HG03571 (cell line): ENCODE measurements around the gene GNAT1.

Experiments used
- ATAC-seq: cut with Tn5 transposase; IDR thresholded peaks from one replicate; pipeline ENCODE4 v1.9.1; 2021; ENCODE audit not compliant: unreplicated experiment

Gene GNAT1

DNA sequence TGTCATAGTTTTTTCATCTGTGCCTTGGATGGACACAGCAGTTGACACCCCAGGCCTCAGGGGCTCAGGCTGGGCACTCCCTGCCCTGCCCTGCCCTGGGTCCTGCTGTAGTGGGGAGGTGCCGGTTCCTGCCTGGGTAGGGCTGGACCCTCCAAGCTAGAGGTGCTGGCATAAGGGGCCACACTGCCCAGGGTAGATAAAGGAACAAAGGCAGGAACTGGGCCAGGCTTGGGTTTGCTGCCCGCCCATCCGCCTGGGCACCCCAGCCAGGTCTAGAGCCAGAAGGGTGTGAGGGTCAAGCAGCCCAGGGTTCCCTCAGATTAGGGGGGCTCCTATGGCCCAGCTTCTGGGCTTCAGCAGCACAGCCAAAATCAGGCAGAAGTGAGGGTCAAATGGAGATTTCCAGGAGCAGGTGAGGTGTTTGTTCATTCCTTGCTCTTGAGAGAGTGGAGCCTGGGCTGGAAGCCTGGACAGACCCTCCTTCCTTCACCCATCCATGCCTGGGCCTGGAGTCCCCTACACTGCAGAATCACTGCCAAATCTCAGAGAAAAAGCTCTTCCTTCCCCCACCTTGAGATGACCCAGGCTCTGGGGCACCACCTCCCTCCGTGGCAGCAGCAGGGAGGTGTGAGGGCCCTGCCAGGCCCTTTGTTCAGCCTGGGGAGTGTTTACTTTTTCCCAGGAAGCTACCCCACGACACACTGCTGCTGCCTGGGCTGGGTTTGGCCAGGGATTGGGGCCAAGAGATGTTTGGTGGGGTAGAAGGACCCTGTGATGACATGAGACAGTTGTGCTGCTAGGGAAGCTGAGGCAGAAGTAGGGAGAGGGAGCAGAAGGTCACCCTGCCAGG lies 29.2 kb upstream of the GNAT1 start:
- ATAC-seq, result no peak

DNA sequence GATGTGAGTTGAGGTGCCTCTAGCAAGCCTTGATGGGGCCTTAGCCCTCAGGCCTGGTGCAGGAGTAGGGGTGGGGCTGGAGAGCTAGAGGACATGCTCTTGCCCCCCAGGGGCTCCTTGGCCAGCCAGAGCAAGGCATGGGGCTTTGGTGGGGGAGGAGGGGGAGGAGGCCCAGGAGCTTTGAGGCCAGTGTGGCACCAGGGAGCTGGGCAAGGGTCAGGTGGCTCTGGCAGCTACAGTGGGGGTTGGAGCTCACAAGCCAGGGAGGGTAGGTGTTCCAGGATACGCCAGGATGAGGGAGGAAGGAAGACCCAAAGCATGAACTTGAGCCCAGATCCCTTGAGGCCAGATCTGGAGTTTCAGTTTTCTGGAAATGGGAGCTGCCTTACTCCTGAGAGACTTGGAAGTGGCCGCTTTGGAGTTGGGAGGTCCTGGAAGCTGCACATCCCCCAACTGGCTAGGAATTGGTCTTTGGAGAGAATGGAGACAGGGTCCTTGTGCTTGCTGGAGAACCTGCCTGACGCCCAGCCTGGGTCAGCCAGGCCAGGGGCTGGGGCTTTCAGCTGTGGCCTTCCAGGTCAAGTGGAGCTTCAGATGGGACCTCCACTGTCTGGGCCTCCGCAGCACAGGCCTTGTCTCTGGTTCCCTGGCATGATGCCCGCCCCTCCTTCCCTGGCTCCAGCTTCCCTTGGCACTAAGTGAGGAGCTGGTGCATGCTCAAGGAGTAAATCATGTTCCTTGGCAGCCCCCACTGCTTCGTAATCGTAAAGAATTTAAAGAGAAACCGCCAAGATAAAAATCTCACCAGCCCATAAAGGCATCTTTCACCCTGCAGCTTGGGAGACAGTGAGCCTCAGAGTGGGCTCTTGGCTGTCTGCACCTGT lies 27.6 kb upstream of the GNAT1 start:
- ATAC-seq, result no peak

DNA sequence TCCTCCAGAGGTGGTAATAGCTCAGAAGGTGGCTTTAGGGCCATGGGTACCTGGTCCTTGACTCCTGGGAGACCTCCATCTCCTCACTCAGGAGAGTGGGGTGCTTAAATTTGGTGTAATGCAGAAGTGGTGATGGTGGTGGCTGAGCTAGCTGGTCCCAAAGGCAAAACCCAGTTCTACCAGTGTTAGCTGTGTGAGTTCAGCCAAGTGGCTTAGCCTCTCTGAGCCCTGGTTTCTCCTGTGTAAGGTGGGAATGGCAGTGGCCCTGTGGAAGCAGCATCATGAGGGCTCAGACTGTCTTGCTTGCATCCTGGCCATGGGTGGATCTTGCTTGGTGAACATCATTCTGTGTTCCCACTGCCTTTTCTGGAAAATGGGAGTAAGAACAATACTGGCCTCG lies 26.9 kb upstream of the GNAT1 start:
- no peak for ATAC-seq

DNA sequence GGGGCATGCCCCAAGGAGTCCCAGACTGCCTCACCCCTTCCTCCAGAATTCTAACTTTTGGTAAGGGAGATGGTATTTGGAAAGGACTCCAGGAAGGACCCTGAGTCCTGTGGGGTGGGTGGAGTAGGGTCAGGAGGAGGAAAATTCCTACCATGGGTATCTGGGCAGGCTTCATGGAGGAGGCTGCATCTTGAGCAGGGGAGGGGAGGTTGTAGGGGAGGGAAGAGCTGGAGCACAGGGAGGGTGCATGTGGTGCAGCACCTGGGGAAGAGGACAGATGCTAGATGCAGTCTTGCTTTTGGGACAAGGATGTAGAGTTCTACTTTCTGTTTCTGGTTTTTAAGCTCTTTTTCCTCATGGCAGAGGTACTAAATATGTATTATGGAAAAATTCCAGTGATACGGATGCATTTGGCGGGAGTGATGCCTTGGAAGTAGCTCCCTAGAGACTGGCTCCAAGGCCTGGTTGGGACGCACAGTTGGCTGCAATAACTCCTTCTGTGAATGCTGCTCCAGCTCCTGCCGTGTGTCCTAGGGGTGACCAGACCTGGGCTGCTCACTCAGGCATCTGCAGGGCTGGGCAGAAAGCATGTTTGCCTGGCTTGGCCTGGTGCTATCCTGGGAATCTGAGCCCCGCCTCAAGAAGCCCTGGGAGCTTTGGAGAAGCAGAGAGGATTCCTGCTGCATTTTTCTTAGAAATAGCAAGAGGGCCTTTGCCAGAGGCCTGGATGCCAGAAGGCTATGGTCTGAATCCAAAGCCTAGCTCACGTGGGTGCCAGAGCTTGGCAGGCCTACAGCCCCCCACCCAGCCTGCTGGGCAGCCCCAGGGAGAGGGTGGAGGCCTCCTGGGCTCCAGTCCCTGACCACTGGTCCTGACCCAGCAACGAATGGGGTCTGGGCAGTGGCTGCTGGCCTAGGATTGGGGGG lies 26.2 kb upstream of the GNAT1 start:
- ATAC-seq, result no peak

DNA sequence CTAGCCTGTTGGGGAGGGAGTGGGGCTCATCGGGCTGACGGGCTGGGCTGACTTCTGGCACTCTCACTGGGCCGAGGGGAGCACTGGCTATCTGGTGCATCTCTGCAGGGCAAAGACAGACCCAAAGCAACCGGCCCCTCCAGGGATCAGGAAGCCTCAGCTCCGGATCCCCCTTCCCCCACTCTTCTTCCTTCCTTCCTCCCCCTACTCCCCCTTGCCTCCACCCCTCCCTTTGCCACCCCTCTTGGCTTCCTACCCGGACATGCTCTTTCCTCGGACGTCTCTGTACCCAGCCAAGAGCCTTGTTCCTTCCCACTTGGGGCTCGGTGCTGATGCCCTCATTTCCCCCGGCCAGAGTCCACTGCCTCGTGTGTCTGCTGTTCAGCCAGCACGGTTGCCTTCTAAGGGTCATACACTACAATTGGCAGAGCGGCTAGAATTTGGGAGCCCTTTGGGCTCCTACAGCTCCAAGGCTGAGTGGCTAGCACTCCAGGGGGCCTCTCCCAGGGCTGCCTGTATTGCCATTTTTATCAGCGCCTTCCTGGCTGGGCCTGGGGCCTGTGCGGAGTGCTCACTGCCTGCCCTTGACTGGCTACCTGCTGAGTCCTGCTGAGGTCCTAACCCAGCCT lies 25.4 kb upstream of the GNAT1 start:
- ATAC-seq, result no peak

DNA sequence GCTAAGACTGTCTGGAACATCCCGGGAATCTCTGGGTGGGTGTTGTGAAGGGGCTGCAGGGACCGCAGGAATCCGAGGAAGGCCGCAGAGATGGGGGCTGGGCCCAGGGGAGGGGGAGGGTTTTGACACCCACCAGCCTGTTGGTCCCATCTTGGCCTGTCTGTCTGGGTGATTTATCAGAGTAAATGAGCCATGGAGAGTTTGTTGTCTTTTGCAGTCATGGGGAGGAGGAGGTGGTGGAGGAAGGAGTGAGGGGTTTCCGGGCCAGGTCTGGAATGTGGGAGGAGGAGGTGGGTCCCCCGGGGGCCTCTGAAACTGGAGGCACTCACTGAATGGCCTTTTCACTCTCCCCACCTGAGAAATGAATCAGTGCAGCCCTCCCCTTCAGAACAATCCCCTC lies 24.8 kb upstream of the GNAT1 start:
- ATAC-seq, result no peak

DNA sequence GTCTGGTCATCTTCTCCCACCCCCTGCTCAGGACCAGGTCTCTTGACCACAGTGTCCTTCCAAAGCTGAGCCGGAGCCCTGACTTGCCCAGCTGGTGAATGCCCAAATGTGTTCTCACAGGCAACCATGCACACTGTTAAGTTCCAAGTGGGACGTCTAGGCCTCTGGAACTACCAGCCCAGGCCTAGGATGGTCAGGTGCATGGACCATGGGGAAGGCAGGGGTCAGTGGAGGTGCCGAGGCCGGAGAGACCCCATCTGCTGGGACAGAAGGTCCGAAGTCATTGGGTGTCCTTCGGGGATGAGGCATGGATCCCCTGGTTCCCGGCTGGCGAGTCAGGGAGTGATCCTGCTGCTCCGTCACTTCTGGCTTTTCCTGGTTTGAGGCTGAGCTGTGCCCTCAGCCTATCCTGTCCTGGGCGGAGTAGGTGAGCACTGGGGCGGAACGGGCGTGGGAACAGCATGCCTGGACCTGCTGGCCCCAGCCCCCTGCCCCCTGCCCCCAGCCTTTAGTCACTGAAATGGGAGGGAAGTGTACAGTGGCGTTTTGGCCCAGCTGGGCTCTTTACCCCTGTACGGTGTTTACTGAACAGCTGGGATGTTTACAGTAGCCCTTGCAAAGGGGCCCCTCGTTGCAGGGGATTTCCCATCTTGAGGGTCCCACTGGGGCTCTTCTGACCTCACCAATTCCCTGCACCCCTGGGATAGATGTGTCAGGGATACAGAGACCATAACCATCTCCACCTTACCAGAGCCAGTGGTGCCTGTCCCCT lies 24.2 kb upstream of the GNAT1 start:
- no peak for ATAC-seq

DNA sequence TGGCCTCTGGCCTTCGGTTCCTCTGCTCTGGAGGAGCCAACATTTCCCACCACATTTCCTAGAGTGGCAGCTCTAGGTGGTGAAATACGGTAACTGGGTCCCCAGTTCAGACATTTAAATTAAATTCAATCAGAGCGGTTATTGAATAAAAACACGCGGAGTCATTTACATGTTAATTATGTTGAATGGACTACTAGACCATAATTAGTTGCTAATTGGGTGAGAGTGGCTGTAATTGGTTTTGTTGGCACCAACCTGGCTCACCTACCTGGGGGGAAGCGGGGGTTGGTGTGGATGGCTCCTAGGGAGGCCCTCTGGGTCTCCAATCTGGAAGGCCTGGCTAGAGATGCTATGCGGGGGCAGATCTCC lies 23.6 kb upstream of the GNAT1 start:
- no peak for ATAC-seq

DNA sequence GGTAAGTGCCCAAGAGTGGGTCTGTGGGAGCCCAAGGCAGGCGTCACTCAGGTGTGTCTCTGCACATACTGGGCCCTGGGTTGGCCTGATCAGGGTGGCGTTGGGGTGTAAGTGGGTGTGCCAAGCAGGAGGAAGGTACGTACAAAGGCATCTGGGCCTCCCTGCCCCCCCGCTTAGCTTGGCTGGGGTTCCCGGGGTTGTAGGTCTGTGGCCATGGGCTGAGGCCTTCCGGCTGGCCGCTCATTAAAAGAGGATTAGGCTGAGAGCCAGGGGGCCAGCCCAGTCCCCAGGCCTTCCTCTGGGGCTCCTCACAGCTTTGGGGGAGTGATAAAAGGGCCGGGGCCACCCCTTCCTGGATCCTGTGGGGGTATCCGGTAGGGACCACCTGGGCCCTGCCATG lies 23.0 kb upstream of the GNAT1 start:
- ATAC-seq, result no peak

DNA sequence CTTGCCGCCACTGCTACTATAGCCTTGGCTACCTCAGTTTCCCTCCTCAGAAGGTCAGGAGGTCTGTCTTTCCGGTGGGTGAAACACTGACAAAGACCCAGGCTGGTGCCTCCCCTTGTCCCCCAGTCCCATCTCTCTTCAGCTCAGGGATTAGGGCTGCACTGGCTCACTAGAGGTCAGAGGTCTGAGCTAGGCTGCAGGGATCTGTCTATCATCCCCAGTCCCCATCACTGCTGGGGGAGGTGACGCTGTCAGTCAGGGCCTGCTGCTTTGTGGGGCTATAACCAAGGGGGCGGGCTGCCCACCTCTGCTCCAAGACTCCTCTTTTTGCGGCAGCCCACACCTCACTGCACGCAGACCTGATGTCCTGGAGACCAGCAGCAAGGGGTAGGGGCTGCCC lies 22.6 kb upstream of the GNAT1 start:
- ATAC-seq, result no peak

DNA sequence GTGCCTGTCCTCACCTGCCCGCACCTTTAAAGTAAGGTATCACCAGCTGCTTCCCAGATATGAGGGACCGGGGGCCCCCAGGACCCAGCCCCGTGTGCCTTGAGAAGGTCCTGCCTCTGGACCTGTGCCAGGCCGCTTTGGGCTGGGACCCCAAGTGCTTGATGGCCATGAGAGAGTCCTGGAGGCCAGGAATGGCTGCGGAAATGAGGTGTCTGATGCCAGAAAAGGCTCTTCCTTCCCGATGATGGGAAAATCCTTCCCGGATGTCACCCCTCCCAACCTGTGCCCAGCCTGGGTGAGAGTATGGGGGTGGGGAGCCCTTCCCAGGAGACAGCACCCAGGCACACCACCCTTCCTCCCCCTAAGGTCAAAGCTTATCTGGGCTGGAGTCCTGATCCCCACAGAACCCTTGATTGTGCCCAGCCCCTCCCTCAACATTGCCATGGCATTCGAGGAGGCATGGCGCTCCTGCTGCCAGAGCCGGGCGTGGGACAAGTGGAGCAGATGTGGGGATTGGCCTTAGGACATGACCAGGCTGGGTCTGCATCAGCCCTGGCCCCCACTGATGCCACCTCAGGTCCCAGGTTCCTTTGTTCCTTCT lies 22.1 kb upstream of the GNAT1 start:
- ATAC-seq, result no peak

DNA sequence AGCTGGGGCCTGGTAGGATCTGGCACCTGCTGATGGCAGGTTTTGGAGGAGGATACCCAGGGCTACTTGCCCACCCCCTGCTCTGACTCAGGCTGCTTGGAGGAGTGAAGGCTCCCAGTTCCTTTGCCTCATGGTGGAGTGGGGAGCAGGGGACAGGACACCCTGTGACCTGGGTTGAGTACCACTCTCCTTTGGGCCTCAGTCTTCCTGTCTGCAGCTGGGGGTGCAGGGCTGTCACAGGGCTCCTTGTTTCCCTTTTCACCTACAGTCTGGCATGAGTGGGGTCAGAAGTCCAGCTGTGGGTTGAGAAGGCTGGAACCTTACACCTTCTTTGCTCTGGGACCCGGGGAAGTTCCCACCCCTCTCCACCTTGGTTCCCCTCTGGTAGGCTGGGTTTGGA lies 21.6 kb upstream of the GNAT1 start:
- ATAC-seq, result no peak

DNA sequence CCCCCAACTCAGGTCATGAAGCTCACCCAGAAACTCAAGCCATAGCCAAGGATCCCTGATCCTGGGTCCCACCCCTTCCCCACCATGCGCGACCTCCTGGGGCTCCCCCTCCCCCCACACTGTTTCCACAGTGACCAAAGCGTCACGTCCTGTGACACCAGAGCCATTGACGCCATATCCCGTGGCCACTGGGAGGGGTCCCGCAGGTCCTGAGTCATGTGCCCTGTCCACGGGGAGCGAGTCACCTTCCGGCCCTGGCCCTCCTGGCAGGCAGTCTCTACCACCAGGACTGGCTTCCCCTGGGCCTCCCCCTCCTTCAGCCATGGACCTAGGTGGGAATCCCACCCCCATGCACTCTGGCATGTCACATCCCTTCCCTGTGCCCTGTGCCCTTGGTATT lies 20.7 kb upstream of the GNAT1 start:
- no peak for ATAC-seq

DNA sequence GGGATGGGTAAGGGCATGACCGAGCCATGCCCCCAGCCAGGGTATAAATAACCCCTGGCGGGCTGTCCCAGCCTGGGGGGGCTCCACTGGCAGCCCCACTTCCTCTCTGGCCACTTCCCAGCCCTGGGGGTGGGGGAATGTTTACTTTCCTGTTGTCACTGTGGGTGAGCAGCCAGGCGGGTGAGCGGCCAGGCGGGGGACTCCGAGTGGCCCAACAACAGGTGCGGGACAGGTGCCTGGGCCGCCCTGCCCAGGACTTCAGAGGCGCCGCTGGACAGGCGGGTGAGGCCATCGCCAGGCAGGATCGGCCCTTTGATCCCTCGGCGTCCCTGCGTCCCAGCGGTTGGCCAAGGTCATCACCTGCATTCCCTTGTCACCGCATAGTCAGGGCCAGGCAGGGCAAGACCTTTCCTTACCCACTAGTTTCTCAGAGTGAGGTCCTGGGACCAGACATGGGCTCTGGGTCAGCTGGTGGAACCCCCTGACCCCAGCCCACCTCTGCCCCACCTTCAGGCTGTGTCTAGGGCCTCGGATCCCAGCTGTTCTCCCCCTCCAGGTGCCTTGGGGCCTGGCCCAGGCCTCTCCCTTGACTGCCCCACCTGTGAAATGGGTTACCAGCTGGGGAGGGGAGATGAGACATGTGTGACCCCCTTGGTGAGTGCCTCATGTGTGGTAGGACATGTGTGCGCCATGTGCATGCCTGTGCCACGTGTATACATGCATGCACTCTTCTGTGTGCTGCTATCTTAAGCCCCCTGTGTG lies 19.7 kb upstream of the GNAT1 start:
- ATAC-seq, result no peak

DNA sequence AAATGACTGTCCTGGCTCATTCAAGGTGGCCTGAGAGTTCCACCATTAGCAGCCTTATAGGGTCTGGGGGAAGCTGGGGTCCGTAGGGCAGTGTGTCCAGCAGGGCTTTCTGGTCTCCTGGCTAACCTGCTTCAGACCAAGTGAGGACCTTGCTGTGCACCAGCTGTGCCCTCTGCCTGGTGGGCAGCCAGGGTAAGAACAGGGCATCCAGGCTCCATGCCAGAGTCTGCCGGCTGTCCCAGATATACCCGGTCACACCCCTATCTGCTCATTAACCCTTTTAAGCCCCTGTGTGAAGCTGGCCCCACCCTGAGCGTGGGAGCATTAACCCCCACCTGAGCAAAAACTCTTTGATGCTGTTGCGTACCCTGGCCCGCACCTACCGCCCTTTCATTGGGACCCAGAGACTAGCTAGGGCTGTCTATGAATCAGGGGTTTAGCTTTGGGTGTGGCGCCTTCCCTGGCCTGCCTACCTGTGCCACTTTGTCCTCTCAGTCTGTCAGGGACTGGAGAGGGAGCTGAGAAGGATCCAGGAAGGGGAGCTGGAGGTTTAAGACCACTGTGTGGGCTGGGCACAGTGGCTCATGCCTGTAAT lies 18.7 kb upstream of the GNAT1 start:
- no peak for ATAC-seq

DNA sequence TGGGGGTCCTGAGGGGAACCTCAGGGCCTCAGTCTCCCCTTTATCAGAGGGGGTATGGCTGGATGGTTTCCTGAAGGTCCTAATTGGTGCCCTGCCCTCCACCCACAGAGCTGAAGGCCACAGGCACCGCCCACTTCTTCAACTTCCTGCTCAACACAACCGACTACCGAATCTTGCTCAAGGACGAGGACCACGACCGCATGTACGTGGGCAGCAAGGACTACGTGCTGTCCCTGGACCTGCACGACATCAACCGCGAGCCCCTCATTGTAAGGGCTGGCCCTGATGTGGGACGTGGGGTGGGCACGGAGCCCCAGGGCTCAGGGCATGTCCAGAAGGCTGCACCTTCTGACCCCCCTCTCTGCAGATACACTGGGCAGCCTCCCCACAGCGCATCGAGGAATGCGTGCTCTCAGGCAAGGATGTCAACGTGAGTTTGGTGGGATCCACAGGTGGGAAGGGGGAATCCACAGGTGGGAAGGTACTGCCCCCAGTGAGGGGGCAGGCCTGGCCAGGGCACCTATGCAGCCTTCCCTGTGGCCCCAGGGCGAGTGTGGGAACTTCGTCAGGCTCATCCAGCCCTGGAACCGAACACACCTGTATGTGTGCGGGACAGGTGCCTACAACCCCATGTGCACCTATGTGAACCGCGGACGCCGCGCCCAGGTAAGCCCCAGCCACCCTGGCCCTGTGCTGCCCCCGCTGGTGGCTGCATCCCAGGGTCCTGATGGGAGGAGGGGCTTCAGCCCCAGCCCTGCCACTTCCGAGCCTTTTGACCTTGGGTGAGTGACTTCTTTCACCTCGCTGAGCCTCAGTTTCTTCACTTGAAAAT lies 17.5 kb upstream of the GNAT1 start:
- ATAC-seq, result no peak

DNA sequence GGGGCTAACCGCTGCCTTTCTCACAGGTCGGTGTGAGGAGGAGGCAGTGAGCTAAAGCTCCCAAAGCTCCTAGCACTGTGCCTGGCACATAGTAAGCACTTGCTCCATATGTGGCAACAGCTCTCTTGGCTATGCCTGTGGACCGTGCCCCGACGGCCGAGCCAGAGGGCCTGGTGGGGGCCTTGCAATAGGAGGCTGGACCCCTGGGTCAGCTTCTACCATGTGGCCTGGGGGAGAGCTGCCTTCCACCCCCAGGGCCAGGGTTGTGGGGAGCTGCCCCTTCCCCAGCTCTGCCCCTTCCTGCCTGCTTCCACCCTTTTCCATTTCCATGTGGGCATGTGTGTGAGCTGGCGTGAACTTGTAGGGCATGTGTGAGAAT lies 16.9 kb upstream of the GNAT1 start:
- no peak for ATAC-seq
